Measurements from ENCODE around the gene RAPH1. TPM values are rescaled to one million over a fixed set of nuclear protein-coding genes. Genes with fewer than 3 reads are reported as not detected.
"Not testable (repeated sequence)": the region's sequence is repeated elsewhere in the genome, so short reads cannot be mapped to it uniquely, and the experiment has no call there.

The RAPH1 gene
- total and polyA plus RNA-seq, 7 donors: 4.8 to 19.9 (median 11.8) TPM

DNA sequence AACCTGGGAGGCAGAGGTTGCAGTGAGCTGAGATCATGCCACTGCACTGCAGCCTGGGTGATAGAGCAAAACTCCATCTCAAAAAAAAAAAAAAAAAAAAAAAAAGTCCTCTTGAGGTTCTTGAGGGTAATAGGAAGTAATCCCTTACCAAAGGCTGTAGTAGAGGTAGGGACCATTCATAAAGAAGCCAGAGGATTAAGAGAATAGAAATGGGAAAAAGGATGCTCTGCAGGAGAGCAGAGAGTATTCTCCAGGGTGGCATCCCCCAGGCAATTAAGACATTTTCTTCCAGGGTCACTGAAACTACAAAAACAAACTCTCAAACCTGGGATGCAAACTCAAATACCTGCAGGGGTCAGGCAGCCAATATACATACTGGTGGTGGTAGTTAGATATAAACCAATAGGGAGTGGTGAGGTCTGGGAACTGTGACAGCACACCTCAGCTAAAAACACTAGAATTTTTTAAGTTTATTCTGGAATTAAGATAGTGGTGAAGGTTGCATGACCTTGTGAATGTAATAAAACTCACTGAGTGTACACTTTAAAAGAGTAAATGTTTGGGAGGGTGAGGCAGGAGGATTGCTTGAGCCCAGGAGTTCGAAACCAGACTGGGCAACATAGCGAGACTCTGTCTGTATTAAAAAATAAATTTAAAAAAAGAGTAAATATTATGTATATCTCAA lies 24.7 kb downstream of the RAPH1 start:
- Histone ChIP-seq H3K27ac (no peak overlapping the region), H3K4me1 (peaks cover 0 to 3% (median 0%) of the 10 kb centered on the region in 4 donors), H3K9me3 (no peaks in the 10 kb centered on the region), H3K27me3 (no peaks in the 10 kb centered on the region), H3K4me3 (no peak overlapping the region), H3K36me3 (no peaks in the 10 kb centered on the region)
- no peak for TF ChIP-seq POLR2AphosphoS5 (IDR thresholded peaks at IDR 0.05)
- TF ChIP-seq, protein P1, sequence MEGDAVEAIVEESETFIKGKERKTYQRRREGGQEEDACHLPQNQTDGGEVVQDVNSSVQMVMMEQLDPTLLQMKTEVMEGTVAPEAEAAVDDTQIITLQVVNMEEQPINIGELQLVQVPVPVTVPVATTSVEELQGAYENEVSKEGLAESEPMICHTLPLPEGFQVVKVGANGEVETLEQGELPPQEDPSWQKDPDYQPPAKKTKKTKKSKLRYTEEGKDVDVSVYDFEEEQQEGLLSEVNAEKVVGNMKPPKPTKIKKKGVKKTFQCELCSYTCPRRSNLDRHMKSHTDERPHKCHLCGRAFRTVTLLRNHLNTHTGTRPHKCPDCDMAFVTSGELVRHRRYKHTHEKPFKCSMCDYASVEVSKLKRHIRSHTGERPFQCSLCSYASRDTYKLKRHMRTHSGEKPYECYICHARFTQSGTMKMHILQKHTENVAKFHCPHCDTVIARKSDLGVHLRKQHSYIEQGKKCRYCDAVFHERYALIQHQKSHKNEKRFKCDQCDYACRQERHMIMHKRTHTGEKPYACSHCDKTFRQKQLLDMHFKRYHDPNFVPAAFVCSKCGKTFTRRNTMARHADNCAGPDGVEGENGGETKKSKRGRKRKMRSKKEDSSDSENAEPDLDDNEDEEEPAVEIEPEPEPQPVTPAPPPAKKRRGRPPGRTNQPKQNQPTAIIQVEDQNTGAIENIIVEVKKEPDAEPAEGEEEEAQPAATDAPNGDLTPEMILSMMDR (IDR thresholded peaks at IDR 0.05): no peak
- no peak for TF ChIP-seq EP300 (IDR thresholded peaks at IDR 0.05)
- TF ChIP-seq POLR2A (IDR thresholded peaks at IDR 0.05): no peak
- intact Hi-C loops (cut with DNase I): no loop called here
- no peak for DNase-seq
- WGBS, 2 donors: 26 to 72% methylated on average over 2 of the region's 2 CpGs

DNA sequence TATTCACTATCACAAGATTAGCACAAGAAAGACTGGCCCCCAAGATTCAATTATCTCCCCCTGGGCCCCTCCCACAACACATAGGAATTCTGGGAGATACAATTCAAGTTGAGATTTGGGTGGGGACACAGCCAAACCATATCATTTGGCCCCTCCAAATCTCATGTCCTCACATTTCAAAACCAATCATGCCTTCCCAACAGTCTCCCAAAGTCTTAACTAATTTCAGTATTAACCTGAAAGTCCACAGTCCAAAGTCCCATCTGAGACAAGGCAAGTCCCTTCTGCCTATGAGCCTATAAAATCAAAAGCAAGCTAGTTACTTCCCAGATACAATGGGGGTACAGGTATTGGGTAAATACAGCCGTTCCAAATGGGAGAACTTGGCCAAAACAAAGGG lies 31.6 kb downstream of the RAPH1 start:
- intact Hi-C loops (cut with DNase I); DNase-seq; H3K4me3 ChIP-seq; H3K9me3 ChIP-seq; H3K27ac ChIP-seq; H3K36me3 ChIP-seq; H3K27me3 ChIP-seq: not testable (repeated sequence)
- peaks cover 0 to 12% (median 6%) of the 10 kb centered on the region in 4 donors for H3K4me1 ChIP-seq
- 49 to 80% methylated on average over 1 of the region's 1 CpG for WGBS, 2 donors

DNA sequence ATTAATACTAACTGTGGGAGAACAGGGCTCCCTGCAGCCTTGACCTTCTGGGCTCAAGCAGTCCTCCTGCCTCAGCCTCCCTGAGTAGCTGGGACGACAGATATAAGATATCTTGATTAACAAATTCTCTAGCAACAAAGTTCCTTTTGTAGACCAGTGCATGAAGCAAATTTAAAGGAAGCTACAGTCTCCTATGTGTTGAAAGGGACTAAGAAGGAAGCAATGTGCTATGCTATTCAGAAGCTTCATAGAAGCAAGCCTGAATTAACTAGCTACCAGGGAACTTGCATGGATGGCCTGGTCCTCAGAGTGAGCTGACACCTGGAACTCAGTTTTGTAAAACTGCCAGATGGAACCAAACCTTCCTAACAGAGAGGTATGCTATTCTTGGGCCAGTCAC lies 33.2 kb downstream of the RAPH1 start:
- H3K27me3 ChIP-seq: no peaks in the 10 kb centered on the region
- H3K9me3 ChIP-seq: no peaks in the 10 kb centered on the region
- TF ChIP-seq POLR2AphosphoS5 (IDR thresholded peaks at IDR 0.05) (no peak), EP300 (IDR thresholded peaks at IDR 0.05) (no peak), POLR2A (IDR thresholded peaks at IDR 0.05) (no peak)
- TF ChIP-seq, protein P1 (IDR thresholded peaks at IDR 0.05): no peak
- intact Hi-C loops (cut with DNase I): no loop called here
- no peak overlapping the region for H3K4me3 ChIP-seq
- 76 to 97% methylated on average over 1 of the region's 1 CpG for WGBS, 2 donors
- DNase-seq: no peak
- H3K27ac ChIP-seq: no peak overlapping the region
- peaks cover 0 to 20% (median 9%) of the 10 kb centered on the region in 4 donors for H3K4me1 ChIP-seq
- no peaks in the 10 kb centered on the region for H3K36me3 ChIP-seq

DNA sequence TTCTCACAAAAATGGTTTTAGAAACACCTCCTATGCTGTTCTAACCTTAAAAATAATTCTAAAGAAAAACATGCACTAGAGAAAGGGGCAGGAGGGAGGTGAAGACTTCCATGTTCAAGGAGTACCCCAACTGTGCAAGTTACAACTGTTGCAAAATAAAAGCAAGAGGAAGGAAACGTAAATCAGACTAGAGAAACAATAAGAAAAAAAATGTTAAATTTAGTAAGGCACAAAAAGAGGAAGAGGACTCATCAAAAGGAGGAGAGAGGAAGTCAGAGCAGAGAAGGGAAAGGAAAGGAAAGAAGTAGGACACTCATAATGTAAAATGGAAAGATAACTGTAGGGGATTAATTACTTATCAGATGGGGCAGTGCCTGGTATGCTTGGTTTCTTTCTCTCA lies 34.1 kb downstream of the RAPH1 start:
- Histone ChIP-seq H3K36me3 (no peaks in the 10 kb centered on the region), H3K27me3 (no peaks in the 10 kb centered on the region), H3K27ac (no peak overlapping the region), H3K9me3 (no peaks in the 10 kb centered on the region), H3K4me3 (no peak overlapping the region), H3K4me1 (peaks cover 0 to 20% (median 9%) of the 10 kb centered on the region in 4 donors)
- 59 to 83% methylated on average over 1 of the region's 1 CpG for WGBS, 2 donors
- TF ChIP-seq POLR2A (IDR thresholded peaks at IDR 0.05) (no peak), POLR2AphosphoS5 (IDR thresholded peaks at IDR 0.05) (peak in 1 of 4 donors; percentile 16)
- TF ChIP-seq, protein P1 (IDR thresholded peaks at IDR 0.05): no peak
- no peak for DNase-seq
- intact Hi-C loops (cut with DNase I): no loop called here

DNA sequence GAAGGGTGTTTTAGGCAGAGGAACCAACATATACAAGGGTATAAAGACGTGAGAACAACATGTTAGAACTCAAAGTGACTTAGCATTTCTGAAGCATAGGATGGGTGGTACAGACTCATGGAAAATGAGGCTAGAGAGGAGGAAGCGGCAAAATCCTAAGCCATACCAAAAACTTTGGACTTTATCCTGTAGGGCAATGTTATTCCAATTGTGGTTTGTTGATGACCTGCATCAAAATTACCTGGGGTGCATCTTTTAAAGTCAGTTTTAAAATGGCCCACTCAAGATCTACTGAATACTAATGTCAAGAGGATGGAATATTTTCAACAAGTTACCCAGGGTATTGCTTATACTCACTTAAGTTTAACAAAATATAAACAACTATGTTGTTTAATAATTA lies 34.8 kb downstream of the RAPH1 start:
- H3K27me3 ChIP-seq: no peaks in the 10 kb centered on the region
- DNase-seq: no peak
- H3K27ac ChIP-seq: no peak overlapping the region
- WGBS, 2 donors: 93 to 95% methylated on average over 2 of the region's 2 CpGs
- TF ChIP-seq EP300 (IDR thresholded peaks at IDR 0.05): no peak
- TF ChIP-seq, protein P1 (IDR thresholded peaks at IDR 0.05): no peak
- TF ChIP-seq POLR2A (IDR thresholded peaks at IDR 0.05): no peak
- no peak for TF ChIP-seq POLR2AphosphoS5 (IDR thresholded peaks at IDR 0.05)
- intact Hi-C loops (cut with DNase I): no loop called here
- H3K4me3 ChIP-seq: no peak overlapping the region
- H3K36me3 ChIP-seq: no peaks in the 10 kb centered on the region
- no peaks in the 10 kb centered on the region for H3K9me3 ChIP-seq
- peaks cover 0 to 20% (median 9%) of the 10 kb centered on the region in 4 donors for H3K4me1 ChIP-seq
